Nephron progenitor cell (in vitro differentiated cells): Measurements from ENCODE around the gene EXOC7.

Experiments
- DNase-seq: peaks from one replicate; pipeline ENCODE4 v3.0.0; 2021
- H3K27ac Mint-ChIP-seq: 2 replicates; pipeline ENCODE4 v1.8.0; 2021; ENCODE audit warnings: mild to moderate bottlenecking, moderate library complexity, mixed read lengths
- H3K27me3 Mint-ChIP-seq: 2 replicates; pipeline ENCODE4 v1.8.0; 2021; ENCODE audit warnings: mild to moderate bottlenecking, low read depth, mixed read lengths; ENCODE audit not compliant: poor library complexity
- H3K36me3 Mint-ChIP-seq: 2 replicates; pipeline ENCODE4 v1.8.0; 2021; ENCODE audit warnings: low read depth, mixed read lengths
- H3K4me1 Mint-ChIP-seq: 2 replicates; pipeline ENCODE4 v1.8.0; 2021; ENCODE audit warnings: mixed read lengths
- H3K4me3 Mint-ChIP-seq: 2 replicates; pipeline ENCODE4 v1.8.0; 2021; ENCODE audit warnings: mild to moderate bottlenecking, moderate library complexity, mixed read lengths
- H3K9me3 Mint-ChIP-seq: 2 replicates; pipeline ENCODE4 v1.8.0; 2021; ENCODE audit warnings: mild to moderate bottlenecking, moderate library complexity, mixed read lengths
- CTCF ChIP-seq: fragments of 200-600 bp; sonication (generic); IDR thresholded peaks from 2 replicates; pipeline ENCODE4 v1.5.0; 2021; ENCODE audit warnings: antibody characterized with exemption

EXOC7 gene

GRCh38 chr17:76103274-76104139, at the start of gene EXOC7:
Gene EXOC7 (minus strand): TSS chr17:76103787. CDS start chr17:76103692, 95 bp downstream.
- H3K27me3 Mint-ChIP-seq = peaks cover 3% of the 10 kb centered on the region
- H3K4me1 Mint-ChIP-seq = peaks cover 12% of the 10 kb centered on the region
- H3K36me3 Mint-ChIP-seq = peaks cover 31% of the 10 kb centered on the region
- H3K27ac Mint-ChIP-seq = peak within 1 kb of the TSS; percentile 78
- peak; percentile 94 for DNase-seq
- H3K4me3 Mint-ChIP-seq = peak within 1 kb of the TSS; percentile 92
- no peaks in the 10 kb centered on the region for H3K9me3 Mint-ChIP-seq
- no peak for TF ChIP-seq CTCF

- H3K27ac Mint-ChIP-seq = no peak overlapping the region
- no peak for DNase-seq
- no peak for TF ChIP-seq CTCF
- peaks cover 5% of the 10 kb centered on the region for H3K36me3 Mint-ChIP-seq
- H3K4me3 Mint-ChIP-seq = no peak overlapping the region
- H3K27me3 Mint-ChIP-seq = peaks cover 9% of the 10 kb centered on the region
- H3K9me3 Mint-ChIP-seq = no peaks in the 10 kb centered on the region
- H3K4me1 Mint-ChIP-seq = peaks cover 29% of the 10 kb centered on the region
Observed at GRCh38 chr17:76153202-76153601, 49.6 kb upstream of the EXOC7 start.

- no peak for DNase-seq
- no peak overlapping the region for H3K4me3 Mint-ChIP-seq
- H3K27ac Mint-ChIP-seq = no peak overlapping the region
- H3K27me3 Mint-ChIP-seq = peaks cover 9% of the 10 kb centered on the region
- TF ChIP-seq CTCF = no peak
- H3K4me1 Mint-ChIP-seq = peaks cover 28% of the 10 kb centered on the region
- H3K36me3 Mint-ChIP-seq = peaks cover 5% of the 10 kb centered on the region
- H3K9me3 Mint-ChIP-seq = no peaks in the 10 kb centered on the region
Observed at GRCh38 chr17:76152591-76152990, 49.0 kb upstream of the EXOC7 start.

- DNase-seq = no peak
- Mint-ChIP-seq H3K4me1 (peaks cover 22% of the 10 kb centered on the region), H3K4me3 (no peak overlapping the region), H3K27ac (no peak overlapping the region), H3K9me3 (no peaks in the 10 kb centered on the region), H3K27me3 (peaks cover 12% of the 10 kb centered on the region), H3K36me3 (no peaks in the 10 kb centered on the region)
- TF ChIP-seq CTCF = no peak
Observed at GRCh38 chr17:76151896-76152454, 48.4 kb upstream of the EXOC7 start.

GRCh38 chr17:76150712-76151622, 47.4 kb upstream of the EXOC7 start:
- peaks cover 14% of the 10 kb centered on the region for H3K4me1 Mint-ChIP-seq
- H3K9me3 Mint-ChIP-seq = no peaks in the 10 kb centered on the region
- peaks cover 16% of the 10 kb centered on the region for H3K27me3 Mint-ChIP-seq
- no peak for TF ChIP-seq CTCF
- H3K36me3 Mint-ChIP-seq = no peaks in the 10 kb centered on the region
- H3K4me3 Mint-ChIP-seq = no peak overlapping the region
- no peak for DNase-seq
- no peak overlapping the region for H3K27ac Mint-ChIP-seq
